Loucy (cell line): ENCODE measurements around the gene TMEM178B.

Experiments
- H2AFZ ChIP-seq: fragments of 200-600 bp; sonication (generic); 2 replicates; pipeline ENCODE4 v1.6.0; 2016; ENCODE audit warnings: antibody characterized with exemption, mild to moderate bottlenecking, low read length, moderate library complexity
- H3F3A ChIP-seq: fragments of 200-600 bp; 2 replicates; pipeline ENCODE4 v1.6.0; 2016; ENCODE audit warnings: antibody characterized with exemption, low read depth, mild to moderate bottlenecking
- H3K27me3 ChIP-seq: fragments of 200-600 bp; sonication (generic); 2 replicates; pipeline ENCODE4 v1.6.1; 2014; ENCODE audit warnings: low read length, mild to moderate bottlenecking; ENCODE audit not compliant: insufficient read depth, poor library complexity, severe bottlenecking
- H3K36me3 ChIP-seq: fragments of 200-600 bp; sonication (generic); 2 replicates; pipeline ENCODE4 v1.6.1; 2016; ENCODE audit warnings: low read length; ENCODE audit not compliant: insufficient read depth
- H3K4me1 ChIP-seq: fragments of 200-600 bp; sonication (generic); 2 replicates; pipeline ENCODE4 v1.5.1; 2014; ENCODE audit warnings: low read length, mild to moderate bottlenecking; ENCODE audit not compliant: insufficient read depth, poor library complexity, severe bottlenecking
- H3K4me2 ChIP-seq: fragments of 200-600 bp; sonication (generic); 2 replicates; pipeline ENCODE4 v1.6.0; 2014; ENCODE audit warnings: antibody characterized with exemption, low read length, low read depth, mild to moderate bottlenecking; ENCODE audit not compliant: poor library complexity, severe bottlenecking
- H3K4me3 ChIP-seq: fragments of 200-600 bp; sonication (generic); 2 replicates; pipeline ENCODE4 v1.5.1; 2014; ENCODE audit warnings: low read length, mild to moderate bottlenecking, mixed read lengths; ENCODE audit not compliant: poor library complexity, severe bottlenecking
- H3K79me2 ChIP-seq: fragments of 200-600 bp; sonication (generic); 2 replicates; pipeline ENCODE4 v1.6.1; 2014; ENCODE audit warnings: low read length; ENCODE audit not compliant: insufficient read depth
- H3K9ac ChIP-seq: fragments of 200-600 bp; sonication (generic); 2 replicates; pipeline ENCODE4 v1.6.0; 2014; ENCODE audit warnings: mild to moderate bottlenecking, low read depth, low read length, moderate library complexity; ENCODE audit not compliant: poor library complexity, severe bottlenecking
- H3K9me2 ChIP-seq: fragments of 200-600 bp; sonication (generic); replicated peaks from 2 replicates; pipeline ENCODE4 v1.6.1; 2016; ENCODE audit warnings: low read depth, low read length, mixed read lengths
- H3K9me3 ChIP-seq: fragments of 200-600 bp; sonication (generic); 2 replicates; pipeline ENCODE4 v1.6.1; 2014; ENCODE audit warnings: mild to moderate bottlenecking, antibody characterized with exemption, low read length, low read depth; ENCODE audit not compliant: insufficient read depth
- H4K20me1 ChIP-seq: fragments of 200-600 bp; sonication (generic); 2 replicates; pipeline ENCODE4 v1.6.0; 2014; ENCODE audit warnings: antibody characterized with exemption, low read length, mild to moderate bottlenecking; ENCODE audit not compliant: insufficient read depth, poor library complexity, severe bottlenecking
- EZH2phosphoT487 ChIP-seq: fragments of 200-600 bp; IDR thresholded peaks from 2 replicates; pipeline ENCODE4 v1.6.1; 2018; ENCODE audit warnings: antibody characterized with exemption, mild to moderate bottlenecking, moderate library complexity, borderline replicate concordance
- TF ChIP-seq, protein P1 (sequence below): fragments of 200-600 bp; sonication (generic); conservative IDR thresholded peaks from 2 replicates; pipeline ENCODE4 v1.5.1; 2014; ENCODE audit warnings: mild to moderate bottlenecking, antibody characterized with exemption, low read length

Gene TMEM178B

GRCh38 chr7:141275350-141275749, 201.5 kb downstream of the TMEM178B start:
- H3K4me1 ChIP-seq: no peaks in the 10 kb centered on the region
- no peaks in the 10 kb centered on the region for H3K27me3 ChIP-seq
- no peak overlapping the region for H2AFZ ChIP-seq
- H3K79me2 ChIP-seq: no peaks in the 10 kb centered on the region
- H3K4me2 ChIP-seq: no peak overlapping the region
- no peak overlapping the region for H3K9ac ChIP-seq
- H3K36me3 ChIP-seq: no peaks in the 10 kb centered on the region
- H3K9me2 ChIP-seq: no peaks in the 10 kb centered on the region
- H3F3A ChIP-seq: no peaks in the 10 kb centered on the region
- no peak for TF ChIP-seq EZH2phosphoT487
- TF ChIP-seq, protein P1, sequence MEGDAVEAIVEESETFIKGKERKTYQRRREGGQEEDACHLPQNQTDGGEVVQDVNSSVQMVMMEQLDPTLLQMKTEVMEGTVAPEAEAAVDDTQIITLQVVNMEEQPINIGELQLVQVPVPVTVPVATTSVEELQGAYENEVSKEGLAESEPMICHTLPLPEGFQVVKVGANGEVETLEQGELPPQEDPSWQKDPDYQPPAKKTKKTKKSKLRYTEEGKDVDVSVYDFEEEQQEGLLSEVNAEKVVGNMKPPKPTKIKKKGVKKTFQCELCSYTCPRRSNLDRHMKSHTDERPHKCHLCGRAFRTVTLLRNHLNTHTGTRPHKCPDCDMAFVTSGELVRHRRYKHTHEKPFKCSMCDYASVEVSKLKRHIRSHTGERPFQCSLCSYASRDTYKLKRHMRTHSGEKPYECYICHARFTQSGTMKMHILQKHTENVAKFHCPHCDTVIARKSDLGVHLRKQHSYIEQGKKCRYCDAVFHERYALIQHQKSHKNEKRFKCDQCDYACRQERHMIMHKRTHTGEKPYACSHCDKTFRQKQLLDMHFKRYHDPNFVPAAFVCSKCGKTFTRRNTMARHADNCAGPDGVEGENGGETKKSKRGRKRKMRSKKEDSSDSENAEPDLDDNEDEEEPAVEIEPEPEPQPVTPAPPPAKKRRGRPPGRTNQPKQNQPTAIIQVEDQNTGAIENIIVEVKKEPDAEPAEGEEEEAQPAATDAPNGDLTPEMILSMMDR: 0 out of 2 replicates have a peak, but pooled peaks have one; percentile 9
- no peaks in the 10 kb centered on the region for H3K9me3 ChIP-seq
- H3K4me3 ChIP-seq: no peak overlapping the region
- H4K20me1 ChIP-seq: no peaks in the 10 kb centered on the region

DNA sequence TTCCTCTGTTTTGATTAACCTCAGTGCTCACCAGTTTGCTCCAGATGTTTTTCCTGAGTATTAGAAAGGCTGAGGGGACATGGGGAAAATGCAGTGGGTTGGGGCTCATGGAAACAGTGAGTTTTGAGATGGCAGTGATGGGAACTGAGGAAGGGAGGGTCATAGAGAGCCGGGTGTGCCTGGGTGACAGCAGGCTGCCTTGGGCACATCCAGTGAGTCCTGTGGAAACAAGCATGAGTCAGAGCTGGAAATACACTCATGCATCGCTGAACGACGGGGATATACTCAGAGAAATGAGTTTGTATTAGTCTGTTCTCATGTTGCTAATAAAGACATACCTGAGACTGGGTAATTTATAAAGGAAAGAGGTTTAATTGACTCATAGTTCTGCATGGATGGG, 202.2 kb downstream of the TMEM178B start:
- Histone ChIP-seq H3K79me2 (no peaks in the 10 kb centered on the region), H3K36me3 (no peaks in the 10 kb centered on the region), H3K4me3 (no peak overlapping the region), H4K20me1 (no peaks in the 10 kb centered on the region), H3F3A (no peaks in the 10 kb centered on the region), H3K4me1 (no peaks in the 10 kb centered on the region), H2AFZ (no peak overlapping the region), H3K4me2 (no peak overlapping the region), H3K9ac (no peak overlapping the region), H3K27me3 (no peaks in the 10 kb centered on the region), H3K9me2 (no peaks in the 10 kb centered on the region), H3K9me3 (no peaks in the 10 kb centered on the region)
- TF ChIP-seq, protein P1: no peak

- Histone ChIP-seq H2AFZ (no peak overlapping the region), H3K9me3 (no peaks in the 10 kb centered on the region), H3K79me2 (no peaks in the 10 kb centered on the region), H3K4me2 (no peak overlapping the region), H3F3A (no peaks in the 10 kb centered on the region), H3K36me3 (no peaks in the 10 kb centered on the region), H3K27me3 (no peaks in the 10 kb centered on the region), H3K9ac (no peak overlapping the region), H3K4me3 (no peak overlapping the region), H3K4me1 (no peaks in the 10 kb centered on the region), H3K9me2 (no peaks in the 10 kb centered on the region), H4K20me1 (no peaks in the 10 kb centered on the region)
- TF ChIP-seq EZH2phosphoT487: no peak
- TF ChIP-seq, protein P1: no peak
Observed at GRCh38 chr7:141280100-141280499, 206.2 kb downstream of the TMEM178B start.
